GM18867 (cell line): ENCODE results near the gene MYBPH.

Experiments used
- ATAC-seq: cut with Tn5 transposase; IDR thresholded peaks from one replicate; pipeline ENCODE4 v1.9.1; 2021; ENCODE audit warnings: mild to moderate bottlenecking, moderate library complexity; ENCODE audit not compliant: unreplicated experiment

MYBPH gene

DNA sequence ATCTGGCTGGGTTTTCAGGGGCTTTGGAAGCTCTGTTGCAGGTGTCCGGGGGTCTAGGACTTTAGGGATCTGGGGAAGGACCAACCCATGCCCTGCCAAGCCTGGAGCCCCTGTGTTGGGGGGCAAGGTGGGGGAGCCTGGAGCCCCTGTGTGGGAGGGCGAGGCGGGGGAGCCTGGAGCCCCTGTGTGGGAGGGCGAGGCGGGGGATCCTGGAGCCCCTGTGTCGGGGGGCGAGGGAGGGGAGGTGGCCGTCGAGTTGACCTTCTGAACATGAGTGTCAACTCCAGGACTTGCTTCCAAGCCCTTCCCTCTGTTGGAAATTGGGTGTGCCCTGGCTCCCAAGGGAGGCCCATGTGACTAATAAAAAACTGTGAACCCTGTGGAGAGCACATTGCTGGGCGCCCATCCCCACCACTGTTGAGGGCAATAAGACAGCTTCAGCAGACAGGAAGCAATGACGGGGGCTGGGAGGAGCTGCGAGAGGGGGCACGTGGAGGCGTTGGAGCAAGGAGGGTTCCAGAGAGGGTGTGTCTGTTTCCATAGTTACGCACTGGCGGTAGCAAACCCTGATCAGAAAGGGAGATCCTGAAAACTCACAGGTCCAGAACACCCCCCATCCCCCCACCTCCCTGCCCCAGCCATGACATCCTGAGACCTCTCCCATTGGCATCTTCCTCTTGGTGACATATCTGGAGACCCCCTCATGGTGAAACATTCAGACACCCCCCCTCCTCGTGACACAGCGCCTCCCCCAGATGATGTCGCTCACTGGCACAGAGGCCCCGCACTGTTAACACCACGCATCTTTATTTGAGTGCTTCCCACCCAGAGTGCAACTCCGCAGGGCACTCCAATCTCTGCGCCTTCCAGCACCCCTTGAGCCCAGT, 8.4 kb downstream of the MYBPH start:
- no peak for ATAC-seq

DNA sequence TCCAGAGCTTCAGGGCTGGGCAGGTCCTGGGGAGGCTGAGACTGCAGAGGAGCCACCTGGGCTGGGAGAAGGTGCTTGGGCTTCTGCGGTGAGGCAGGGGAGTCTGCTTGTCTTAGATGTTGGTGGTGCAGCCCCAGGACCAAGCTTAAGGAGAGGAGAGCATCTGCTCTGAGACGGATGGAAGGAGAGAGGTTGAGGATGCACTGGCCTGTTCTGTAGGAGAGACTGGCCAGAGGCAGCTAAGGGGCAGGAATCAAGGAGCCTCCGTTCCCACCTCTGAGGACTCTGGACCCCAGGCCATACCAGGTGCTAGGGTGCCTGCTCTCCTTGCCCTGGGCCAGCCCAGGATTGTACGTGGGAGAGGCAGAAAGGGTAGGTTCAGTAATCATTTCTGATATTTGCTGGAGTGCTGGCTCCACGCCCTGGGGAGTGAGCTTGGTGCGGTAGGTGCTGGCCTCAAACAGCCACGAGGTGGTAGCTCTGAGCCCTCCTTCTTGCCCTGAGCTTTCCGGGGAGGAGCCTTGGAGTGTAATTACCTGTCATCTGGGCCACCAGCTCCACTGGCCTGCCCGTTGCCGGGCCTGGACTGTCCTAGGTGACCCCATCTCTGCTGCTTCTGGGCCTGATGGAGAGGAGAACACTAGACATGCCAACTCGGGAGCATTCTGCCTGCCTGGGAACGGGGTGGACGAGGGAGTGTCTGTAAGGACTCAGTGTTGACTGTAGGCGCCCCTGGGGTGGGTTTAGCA, 9.3 kb downstream of the MYBPH start:
- ATAC-seq, result no peak

DNA sequence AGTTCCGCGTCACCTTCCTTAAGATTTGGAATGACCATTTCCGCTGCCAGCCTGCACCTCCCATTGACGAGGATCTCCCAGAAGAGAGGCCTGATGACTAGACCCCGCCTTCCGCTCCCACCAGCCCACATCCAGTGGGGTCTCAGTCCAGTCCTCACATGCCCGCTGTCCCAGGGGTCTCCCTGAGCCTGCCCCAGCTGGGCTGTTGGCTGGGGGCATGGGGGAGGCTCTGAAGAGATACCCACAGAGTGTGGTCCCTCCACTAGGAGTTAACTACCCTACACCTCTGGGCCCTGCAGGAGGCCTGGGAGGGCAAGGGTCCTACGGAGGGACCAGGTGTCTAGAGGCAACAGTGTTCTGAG, 9.8 kb downstream of the MYBPH start:
- ATAC-seq, result no peak

- ATAC-seq, result no peak
Observed at GRCh38 chr1:203165101-203165799, 10.4 kb downstream of the MYBPH start.

DNA sequence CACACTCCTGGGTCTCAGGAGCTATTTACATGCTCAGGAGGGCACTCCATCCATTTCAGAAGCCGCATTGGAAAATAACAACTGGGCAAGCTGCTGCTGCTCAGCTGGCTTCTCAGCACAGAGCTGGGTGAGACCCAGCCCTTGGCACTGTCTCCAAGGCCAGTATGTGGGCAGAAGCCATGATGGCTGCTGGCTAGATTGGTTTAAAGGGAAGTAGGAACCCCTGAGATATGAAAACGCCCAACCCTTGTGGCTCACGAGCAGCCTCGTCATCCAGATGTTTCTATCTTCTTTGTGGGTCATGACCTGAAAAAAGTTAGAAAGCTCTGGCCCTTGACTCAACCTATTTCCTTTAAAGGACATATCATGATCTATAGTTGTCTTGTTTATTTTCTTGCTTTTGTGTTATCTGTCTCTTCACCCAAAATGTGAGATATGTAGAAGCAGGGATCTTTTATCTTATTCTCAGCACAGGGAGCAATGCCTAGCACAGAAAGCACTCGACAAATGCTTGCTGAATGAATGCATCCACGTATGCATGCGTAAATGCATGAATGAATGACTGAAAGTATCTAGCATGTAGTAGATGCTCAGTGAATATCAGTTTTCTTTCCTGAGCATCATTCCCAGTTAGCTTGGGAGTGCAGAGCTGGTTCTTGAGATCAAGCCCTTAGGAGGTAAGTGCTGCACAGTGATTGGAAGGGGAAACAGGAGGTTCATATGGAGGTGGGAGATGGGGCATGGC, 11.6 kb downstream of the MYBPH start:
- no peak for ATAC-seq

DNA sequence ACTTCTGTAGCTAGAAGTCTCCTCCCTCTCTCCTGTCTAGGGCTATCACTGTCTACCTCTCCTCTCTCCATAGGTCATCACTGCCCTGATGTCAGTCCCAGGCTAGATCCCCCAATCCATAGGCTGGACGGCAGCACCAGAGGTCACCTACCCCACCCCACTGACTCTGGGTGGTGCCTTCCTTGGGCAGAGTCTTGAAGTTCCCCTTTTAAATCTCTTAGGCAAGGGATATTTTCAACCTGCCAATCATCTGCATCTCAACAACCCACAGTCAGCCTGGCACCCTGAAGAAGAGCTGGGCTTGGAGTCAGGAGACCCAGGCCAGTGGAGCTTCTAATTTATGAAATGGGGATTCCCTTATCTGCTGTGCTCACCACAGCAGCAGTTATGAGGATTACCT, 13.2 kb downstream of the MYBPH start:
- ATAC-seq, result no peak

DNA sequence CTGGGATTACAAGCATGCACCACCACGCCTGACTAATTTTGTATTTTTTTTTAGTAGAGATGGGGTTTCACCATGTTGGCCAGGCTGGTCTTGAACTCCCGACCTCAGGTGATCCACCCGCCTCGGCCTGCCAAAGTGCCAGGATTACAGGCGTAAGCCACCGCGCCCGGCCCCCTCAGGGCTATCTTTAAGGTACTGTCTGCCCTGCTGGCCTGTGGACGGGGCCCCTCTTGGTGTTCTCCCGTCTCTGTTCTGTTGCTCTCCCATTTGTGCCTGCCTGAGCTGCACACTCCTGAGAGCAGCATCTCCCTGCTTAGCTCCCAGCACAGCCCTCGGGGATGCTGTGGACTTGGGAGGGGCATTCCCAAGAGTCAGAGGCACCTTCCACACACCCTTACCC, 13.9 kb downstream of the MYBPH start:
- ATAC-seq, result no peak

DNA sequence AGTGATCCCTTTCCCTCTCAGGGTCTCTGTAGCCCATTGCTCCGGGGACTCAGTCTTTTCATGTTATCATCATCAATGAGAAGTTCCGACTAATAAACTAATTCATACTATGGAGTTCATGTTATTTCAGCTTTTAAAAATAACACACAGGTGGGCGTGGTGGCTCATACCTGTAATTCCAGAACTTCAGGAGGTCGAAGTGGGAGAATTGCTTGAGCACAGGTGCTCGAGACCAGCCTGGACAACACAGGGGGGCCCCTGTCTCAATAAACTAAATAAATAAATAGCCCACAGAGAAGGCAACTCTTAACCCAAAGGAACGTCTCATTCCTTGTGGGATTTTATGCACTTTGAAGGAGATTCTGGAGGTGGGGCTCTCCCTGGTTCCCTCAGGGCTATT, 14.5 kb downstream of the MYBPH start:
- no peak for ATAC-seq

- ATAC-seq, result no peak
Observed at GRCh38 chr1:203159844-203160243, 15.8 kb downstream of the MYBPH start.

GRCh38 chr1:203158960-203159665, 16.5 kb downstream of the MYBPH start:
- ATAC-seq, result no peak

DNA sequence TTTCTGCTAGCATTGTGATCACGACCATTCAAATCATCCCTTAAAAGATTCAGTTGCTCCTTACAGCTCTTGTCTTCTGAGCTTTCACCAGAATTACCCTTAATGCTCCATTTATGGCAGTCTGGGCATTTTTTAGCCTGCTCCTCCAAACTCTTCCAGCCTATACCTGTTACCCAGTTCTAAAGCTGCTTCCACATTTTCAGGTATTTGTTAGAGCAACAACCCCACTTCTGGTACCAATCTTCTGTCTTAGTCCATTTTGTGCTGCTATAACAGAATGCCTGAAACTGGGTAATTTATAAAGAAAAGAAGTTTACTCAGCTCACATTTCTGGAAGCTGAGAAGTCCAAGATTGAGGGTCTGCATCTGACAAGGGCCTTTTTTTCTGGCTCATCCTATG, 17.2 kb downstream of the MYBPH start:
- ATAC-seq, result no peak

GRCh38 chr1:203156280-203156679, 19.3 kb downstream of the MYBPH start:
- no peak for ATAC-seq

GRCh38 chr1:203153989-203154821, 21.4 kb downstream of the MYBPH start:
- ATAC-seq, result no peak

GRCh38 chr1:203153051-203153988, 22.3 kb downstream of the MYBPH start:
- no peak for ATAC-seq

DNA sequence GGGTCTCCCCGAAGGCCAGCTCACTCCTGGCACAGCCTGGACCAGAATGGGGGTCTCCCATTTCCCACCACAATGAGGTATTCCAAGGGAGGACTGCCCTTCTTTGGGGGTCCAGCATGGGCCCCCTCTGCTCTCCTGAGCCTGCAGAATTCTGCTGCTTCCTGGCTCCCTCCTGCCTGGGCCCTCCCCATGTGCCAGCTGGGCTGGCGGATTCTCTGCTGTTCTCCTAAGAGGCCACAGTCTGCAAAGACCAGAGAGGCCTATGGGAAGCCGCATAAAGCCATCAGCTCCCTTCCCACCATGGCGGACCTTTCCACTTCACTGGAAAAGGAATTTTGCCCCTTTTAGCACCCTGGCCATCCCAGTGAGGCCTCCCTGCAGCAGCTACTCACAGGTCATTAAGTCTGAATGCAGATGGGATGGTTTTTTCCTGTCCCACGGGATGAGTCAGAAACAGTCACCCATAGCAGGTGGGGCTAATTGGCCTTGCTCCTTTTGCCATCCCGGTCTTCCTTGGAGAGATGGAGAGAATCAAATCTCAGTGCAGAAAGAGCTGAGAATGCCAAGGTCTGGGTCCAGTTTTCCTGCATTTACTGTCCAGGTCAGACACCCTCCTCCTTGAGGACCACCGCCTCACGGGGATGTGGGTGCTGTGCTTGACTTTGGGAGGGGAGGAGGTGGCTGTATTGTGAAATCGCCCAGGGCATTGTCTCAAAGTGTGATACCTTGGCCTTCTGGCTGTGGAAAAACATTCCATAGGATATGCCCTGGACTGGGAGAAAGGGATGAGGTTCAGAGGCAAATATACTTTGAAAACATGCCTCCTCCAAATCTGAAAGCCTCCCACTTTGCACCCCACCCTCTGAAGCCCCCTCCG, 23.2 kb downstream of the MYBPH start:
- no peak for ATAC-seq

GRCh38 chr1:203151362-203152157, 24.1 kb downstream of the MYBPH start:
- no peak for ATAC-seq
